GM23338 (cell line): Measurements from ENCODE around the gene RAD52. TPM values are rescaled to one million over a fixed set of nuclear protein-coding genes. Genes with fewer than 3 reads are reported as not detected.

Experiments
- ATAC-seq: fragments of 200-7000 bp; cut with Tn5 transposase; 3 replicates; pipeline ENCODE4 v1.9.1; 2020
- DNase-seq: peaks from one replicate; pipeline ENCODE4 v3.0.0-alpha.2; 2015; ENCODE audit warnings: low spot score
- H2AFZ ChIP-seq: fragments of 200-600 bp; sonication (generic); 2 replicates; pipeline ENCODE4 v1.8.0; 2016; ENCODE audit warnings: antibody characterized with exemption, mild to moderate bottlenecking, moderate library complexity
- H3F3A ChIP-seq: fragments of 200-600 bp; sonication (generic); replicated peaks from 2 replicates; pipeline ENCODE4 v1.8.0; 2017; ENCODE audit warnings: antibody characterized with exemption, mixed run types, low read depth
- H3K27ac ChIP-seq: fragments of 200-600 bp; sonication (generic); 2 replicates; pipeline ENCODE4 v1.6.1; 2016; ENCODE audit warnings: low read depth
- H3K27me3 ChIP-seq: fragments of 200-600 bp; sonication (generic); 2 replicates; pipeline ENCODE4 v1.8.0; 2016; ENCODE audit warnings: mild to moderate bottlenecking, mixed run types, moderate library complexity; ENCODE audit not compliant: insufficient read depth
- H3K36me3 ChIP-seq: fragments of 200-600 bp; sonication (generic); 2 replicates; pipeline ENCODE4 v1.8.0; 2016; ENCODE audit warnings: mild to moderate bottlenecking; ENCODE audit not compliant: insufficient read depth
- H3K4me1 ChIP-seq: fragments of 200-600 bp; sonication (generic); 2 replicates; pipeline ENCODE4 v1.8.0; 2016; ENCODE audit warnings: mild to moderate bottlenecking, moderate library complexity; ENCODE audit not compliant: insufficient read depth
- H3K4me2 ChIP-seq: fragments of 200-600 bp; sonication (generic); 2 replicates; pipeline ENCODE4 v1.7.1; 2017; ENCODE audit warnings: mixed run types
- H3K4me3 ChIP-seq: fragments of 200-600 bp; sonication (generic); 2 replicates; pipeline ENCODE4 v1.6.1; 2016; ENCODE audit warnings: mixed run types
- H3K79me2 ChIP-seq: fragments of 200-600 bp; sonication (generic); replicated peaks from 2 replicates; pipeline ENCODE4 v1.8.0; 2017; ENCODE audit warnings: mild to moderate bottlenecking; ENCODE audit not compliant: insufficient read depth
- H3K9me2 ChIP-seq: fragments of 200-600 bp; sonication (generic); 2 replicates; pipeline ENCODE4 v1.8.0; 2017; ENCODE audit not compliant: insufficient read depth
- H4K20me1 ChIP-seq: fragments of 200-600 bp; sonication (generic); replicated peaks from 2 replicates; pipeline ENCODE4 v1.8.0; 2017; ENCODE audit warnings: mild to moderate bottlenecking; ENCODE audit not compliant: insufficient read depth
- H3K27ac Mint-ChIP-seq: 2 replicates; pipeline ENCODE4 v1.8.0; 2020; ENCODE audit warnings: inconsistent platforms, mild to moderate bottlenecking, moderate library complexity, mixed read lengths
- H3K27me3 Mint-ChIP-seq: 3 replicates; pipeline ENCODE4 v1.8.0; 2022; ENCODE audit warnings: low read depth, mild to moderate bottlenecking, moderate library complexity, mixed read lengths, inconsistent platforms; ENCODE audit not compliant: insufficient read depth, poor library complexity
- H3K36me3 Mint-ChIP-seq: 3 replicates; pipeline ENCODE4 v1.8.0; 2021; ENCODE audit warnings: low read depth, mild to moderate bottlenecking, inconsistent platforms, moderate library complexity, mixed read lengths
- H3K4me1 Mint-ChIP-seq: 3 replicates; pipeline ENCODE4 v1.8.0; 2020; ENCODE audit warnings: mild to moderate bottlenecking, inconsistent platforms, mixed read lengths
- H3K4me3 Mint-ChIP-seq: 3 replicates; pipeline ENCODE4 v1.8.0; 2021; ENCODE audit warnings: moderate library complexity, mild to moderate bottlenecking, inconsistent platforms, mixed read lengths
- H3K9me3 Mint-ChIP-seq: 3 replicates; pipeline ENCODE4 v1.8.0; 2020; ENCODE audit warnings: moderate library complexity, mild to moderate bottlenecking, inconsistent platforms, mixed read lengths
- CREB1 ChIP-seq: fragments of 250-450 bp; sonication (Bioruptor Pico); IDR thresholded peaks from 2 replicates; pipeline ENCODE4 v1.5.0; 2020; ENCODE audit warnings: low read depth, mild to moderate bottlenecking, moderate library complexity
- EZH2phosphoT487 ChIP-seq: fragments of 200-600 bp; sonication (generic); IDR thresholded peaks from one replicate; pipeline ENCODE4 v1.8.1; 2018; ENCODE audit warnings: antibody characterized with exemption; ENCODE audit not compliant: unreplicated experiment
- JUNB ChIP-seq: IDR thresholded peaks from one replicate; pipeline ENCODE4 v1.6.1; 2016; ENCODE audit warnings: antibody characterized with exemption; ENCODE audit not compliant: unreplicated experiment
- POLR2AphosphoS5 ChIP-seq: IDR thresholded peaks from 2 replicates; pipeline ENCODE4 v1.6.1; 2016; ENCODE audit warnings: antibody characterized with exemption, low read depth
- STAT1 ChIP-seq: IDR thresholded peaks from one replicate; pipeline ENCODE4 v1.6.1; 2016; ENCODE audit warnings: antibody characterized with exemption; ENCODE audit not compliant: unreplicated experiment
- ZNF114 ChIP-seq: fragments of 250-450 bp; sonication (Bioruptor Pico); IDR thresholded peaks from 2 replicates; pipeline ENCODE4 v1.5.0; 2020; ENCODE audit warnings: mild to moderate bottlenecking, moderate library complexity
- ZNF331 ChIP-seq: fragments of 250-450 bp; sonication (Bioruptor Pico); IDR thresholded peaks from 2 replicates; pipeline ENCODE4 v1.5.0; 2020; ENCODE audit warnings: low read depth, mild to moderate bottlenecking, moderate library complexity
- ZNF462 ChIP-seq: fragments of 250-450 bp; sonication (Bioruptor Pico); IDR thresholded peaks from 2 replicates; pipeline ENCODE4 v1.5.0; 2020; ENCODE audit warnings: mild to moderate bottlenecking, moderate library complexity
- polyA plus RNA-seq: library from polyadenylated mRNA; unstranded; fragments of >200 nt; fragmentation: Nextera tagmentation; extraction: Ambion mirVana; gene quantifications from 2 replicates; pipeline ENCODE4 v1.2.1, GENCODE V29; 2016
- total RNA-seq: library from RNA; depleted of rRNA; stranded (reverse); fragments of >200 nt; shearing (Covaris generic); gene quantifications from 2 replicates; pipeline ENCODE4 v1.2.3, GENCODE V29; 2014
- TF ChIP-seq, protein P1 (sequence below): IDR thresholded peaks from one replicate; pipeline ENCODE4 v1.6.1; 2018; ENCODE audit warnings: antibody characterized with exemption; ENCODE audit not compliant: unreplicated experiment
- TF ChIP-seq, protein P2 (sequence below): IDR thresholded peaks from 2 replicates; pipeline ENCODE4 v1.6.1; 2016; ENCODE audit warnings: antibody characterized with exemption
- TF ChIP-seq, protein P3 (sequence below), 2 experiments: fragments of 200-600 bp in 1 of 2; sonication (generic) in 1 of 2; conservative IDR thresholded peaks; 2 replicates each; pipeline versions ENCODE4 v1.5.1 to v1.6.1; 2016 to 2017; ENCODE audit warnings: antibody characterized with exemption in 2 of 2, low read depth in 2 of 2, mild to moderate bottlenecking in 2 of 2, moderate library complexity in 1 of 2

Gene RAD52
- total and polyA plus RNA-seq, 2 experiments from 2014 or later = 10.9 to 21.3 TPM

DNA sequence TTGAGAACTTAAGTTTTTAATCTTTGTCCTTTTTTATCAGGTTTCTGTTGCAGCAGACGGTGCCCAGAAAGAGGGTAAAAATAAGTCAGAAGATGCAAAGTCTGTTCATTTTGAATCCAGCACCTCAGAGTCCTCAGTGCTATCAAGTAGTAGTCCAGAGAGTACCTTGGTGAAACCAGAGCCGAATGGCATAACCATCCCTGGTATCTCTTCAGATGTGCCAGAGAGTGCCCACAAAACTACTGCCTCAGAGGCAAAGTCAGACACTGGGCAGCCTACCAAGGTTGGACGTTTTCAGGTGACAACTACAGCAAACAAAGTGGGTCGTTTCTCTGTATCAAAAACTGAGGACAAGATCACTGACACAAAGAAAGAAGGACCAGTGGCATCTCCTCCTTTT, 53.5 kb downstream of the RAD52 start (continued):
- TF ChIP-seq, protein P1, sequence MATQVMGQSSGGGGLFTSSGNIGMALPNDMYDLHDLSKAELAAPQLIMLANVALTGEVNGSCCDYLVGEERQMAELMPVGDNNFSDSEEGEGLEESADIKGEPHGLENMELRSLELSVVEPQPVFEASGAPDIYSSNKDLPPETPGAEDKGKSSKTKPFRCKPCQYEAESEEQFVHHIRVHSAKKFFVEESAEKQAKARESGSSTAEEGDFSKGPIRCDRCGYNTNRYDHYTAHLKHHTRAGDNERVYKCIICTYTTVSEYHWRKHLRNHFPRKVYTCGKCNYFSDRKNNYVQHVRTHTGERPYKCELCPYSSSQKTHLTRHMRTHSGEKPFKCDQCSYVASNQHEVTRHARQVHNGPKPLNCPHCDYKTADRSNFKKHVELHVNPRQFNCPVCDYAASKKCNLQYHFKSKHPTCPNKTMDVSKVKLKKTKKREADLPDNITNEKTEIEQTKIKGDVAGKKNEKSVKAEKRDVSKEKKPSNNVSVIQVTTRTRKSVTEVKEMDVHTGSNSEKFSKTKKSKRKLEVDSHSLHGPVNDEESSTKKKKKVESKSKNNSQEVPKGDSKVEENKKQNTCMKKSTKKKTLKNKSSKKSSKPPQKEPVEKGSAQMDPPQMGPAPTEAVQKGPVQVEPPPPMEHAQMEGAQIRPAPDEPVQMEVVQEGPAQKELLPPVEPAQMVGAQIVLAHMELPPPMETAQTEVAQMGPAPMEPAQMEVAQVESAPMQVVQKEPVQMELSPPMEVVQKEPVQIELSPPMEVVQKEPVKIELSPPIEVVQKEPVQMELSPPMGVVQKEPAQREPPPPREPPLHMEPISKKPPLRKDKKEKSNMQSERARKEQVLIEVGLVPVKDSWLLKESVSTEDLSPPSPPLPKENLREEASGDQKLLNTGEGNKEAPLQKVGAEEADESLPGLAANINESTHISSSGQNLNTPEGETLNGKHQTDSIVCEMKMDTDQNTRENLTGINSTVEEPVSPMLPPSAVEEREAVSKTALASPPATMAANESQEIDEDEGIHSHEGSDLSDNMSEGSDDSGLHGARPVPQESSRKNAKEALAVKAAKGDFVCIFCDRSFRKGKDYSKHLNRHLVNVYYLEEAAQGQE = no peak
- TF ChIP-seq, protein P2, sequence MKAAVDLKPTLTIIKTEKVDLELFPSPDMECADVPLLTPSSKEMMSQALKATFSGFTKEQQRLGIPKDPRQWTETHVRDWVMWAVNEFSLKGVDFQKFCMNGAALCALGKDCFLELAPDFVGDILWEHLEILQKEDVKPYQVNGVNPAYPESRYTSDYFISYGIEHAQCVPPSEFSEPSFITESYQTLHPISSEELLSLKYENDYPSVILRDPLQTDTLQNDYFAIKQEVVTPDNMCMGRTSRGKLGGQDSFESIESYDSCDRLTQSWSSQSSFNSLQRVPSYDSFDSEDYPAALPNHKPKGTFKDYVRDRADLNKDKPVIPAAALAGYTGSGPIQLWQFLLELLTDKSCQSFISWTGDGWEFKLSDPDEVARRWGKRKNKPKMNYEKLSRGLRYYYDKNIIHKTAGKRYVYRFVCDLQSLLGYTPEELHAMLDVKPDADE = no peak
- no peak for TF ChIP-seq JUNB
- no peak for TF ChIP-seq EZH2phosphoT487
- TF ChIP-seq ZNF114 (CRISPR knock-in tag) = no peak
- no peak for TF ChIP-seq ZNF331

GRCh38 chr12:894226-894625, 55.3 kb downstream of the RAD52 start:
- no peaks in the 10 kb centered on the region for H3K9me2 ChIP-seq
- H3K9me3 Mint-ChIP-seq = no peaks in the 10 kb centered on the region
- H3K4me1 ChIP-seq = no peaks in the 10 kb centered on the region
- ATAC-seq = no peak
- H3K4me1 Mint-ChIP-seq = no peaks in the 10 kb centered on the region
- no peaks in the 10 kb centered on the region for H3K27me3 Mint-ChIP-seq
- no peaks in the 10 kb centered on the region for H3K79me2 ChIP-seq
- H4K20me1 ChIP-seq = peaks cover 13% of the 10 kb centered on the region
- H3K27ac ChIP-seq = no peak overlapping the region
- H3K27ac Mint-ChIP-seq = no peak overlapping the region
- no peak overlapping the region for H3K4me2 ChIP-seq
- H3K4me3 Mint-ChIP-seq = no peak overlapping the region
- H2AFZ ChIP-seq = no peak overlapping the region
- H3K4me3 ChIP-seq = no peak overlapping the region
- H3F3A ChIP-seq = no peaks in the 10 kb centered on the region
- H3K36me3 Mint-ChIP-seq = peaks cover 68% of the 10 kb centered on the region
- no peaks in the 10 kb centered on the region for H3K27me3 ChIP-seq
- no peak for DNase-seq
- H3K36me3 ChIP-seq = peaks cover 53% of the 10 kb centered on the region
- TF ChIP-seq POLR2AphosphoS5 (no peak), EZH2phosphoT487 (no peak), STAT1 (no peak), JUNB (no peak), ZNF462 (no peak), ZNF114 (CRISPR knock-in tag) (no peak), CREB1 (CRISPR knock-in tag) (no peak), ZNF331 (no peak)
- TF ChIP-seq, protein P2 = no peak
- TF ChIP-seq, protein P3, sequence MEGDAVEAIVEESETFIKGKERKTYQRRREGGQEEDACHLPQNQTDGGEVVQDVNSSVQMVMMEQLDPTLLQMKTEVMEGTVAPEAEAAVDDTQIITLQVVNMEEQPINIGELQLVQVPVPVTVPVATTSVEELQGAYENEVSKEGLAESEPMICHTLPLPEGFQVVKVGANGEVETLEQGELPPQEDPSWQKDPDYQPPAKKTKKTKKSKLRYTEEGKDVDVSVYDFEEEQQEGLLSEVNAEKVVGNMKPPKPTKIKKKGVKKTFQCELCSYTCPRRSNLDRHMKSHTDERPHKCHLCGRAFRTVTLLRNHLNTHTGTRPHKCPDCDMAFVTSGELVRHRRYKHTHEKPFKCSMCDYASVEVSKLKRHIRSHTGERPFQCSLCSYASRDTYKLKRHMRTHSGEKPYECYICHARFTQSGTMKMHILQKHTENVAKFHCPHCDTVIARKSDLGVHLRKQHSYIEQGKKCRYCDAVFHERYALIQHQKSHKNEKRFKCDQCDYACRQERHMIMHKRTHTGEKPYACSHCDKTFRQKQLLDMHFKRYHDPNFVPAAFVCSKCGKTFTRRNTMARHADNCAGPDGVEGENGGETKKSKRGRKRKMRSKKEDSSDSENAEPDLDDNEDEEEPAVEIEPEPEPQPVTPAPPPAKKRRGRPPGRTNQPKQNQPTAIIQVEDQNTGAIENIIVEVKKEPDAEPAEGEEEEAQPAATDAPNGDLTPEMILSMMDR (conservative IDR thresholded peaks at IDR 0.05; ENCODE audit: low read depth in 2 of 2) = no peak
